Measurements from ENCODE around the gene NBPF20.
"Not testable (repeated sequence)": the region's sequence is repeated elsewhere in the genome, so short reads cannot be mapped to it uniquely, and the experiment has no call there.

NBPF20 gene

GRCh38 chr1:145429329-145429728 lies 3.9 kb upstream of the NBPF20 start:
- not testable (repeated sequence) for DNase-seq

- not testable (repeated sequence) for DNase-seq
These were observed 579 bp downstream of the NBPF20 start for GRCh38 chr1:145424612-145425435.

- not testable (repeated sequence) for DNase-seq
These were observed 10.3 kb downstream of the NBPF20 start for GRCh38 chr1:145415149-145415548.

- DNase-seq: not testable (repeated sequence)
These were observed 18.1 kb downstream of the NBPF20 start for GRCh38 chr1:145407266-145407665.

GRCh38 chr1:145404949-145405348 lies 20.5 kb downstream of the NBPF20 start:
- DNase-seq: not testable (repeated sequence)

- not testable (repeated sequence) for DNase-seq
These were observed 24.7 kb downstream of the NBPF20 start for GRCh38 chr1:145400701-145401100.
